Measurements from ENCODE around the gene DENND1A.

DNA sequence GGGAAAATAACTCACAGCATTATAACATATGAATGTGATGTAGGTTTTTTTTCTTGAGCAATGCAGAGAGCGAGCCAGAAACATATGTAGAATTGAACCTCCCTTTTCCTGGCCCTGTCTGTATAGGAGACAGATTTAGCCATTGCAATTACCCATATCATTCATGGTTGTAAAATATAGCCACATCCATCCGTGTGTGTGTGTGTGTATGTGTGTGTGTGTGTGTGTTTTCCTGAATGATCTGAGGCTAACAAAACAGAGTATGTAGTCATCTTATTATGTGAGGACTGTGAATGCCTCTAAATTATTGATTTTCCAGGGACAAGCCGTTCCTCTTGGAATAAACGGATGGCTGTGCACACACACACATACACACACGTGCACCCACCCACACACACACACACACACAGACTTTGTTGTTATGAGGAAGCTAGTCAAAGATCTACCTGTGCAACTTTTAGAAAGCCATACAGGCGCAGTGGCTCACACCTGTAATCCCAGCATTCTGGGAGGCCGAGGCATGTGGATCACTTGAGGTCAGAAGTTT lies 11.7 kb upstream of the DENND1A start:
- TF ChIP-seq POLR2A (IDR thresholded peaks at IDR 0.05), result no peak
- TF ChIP-seq, protein P1, sequence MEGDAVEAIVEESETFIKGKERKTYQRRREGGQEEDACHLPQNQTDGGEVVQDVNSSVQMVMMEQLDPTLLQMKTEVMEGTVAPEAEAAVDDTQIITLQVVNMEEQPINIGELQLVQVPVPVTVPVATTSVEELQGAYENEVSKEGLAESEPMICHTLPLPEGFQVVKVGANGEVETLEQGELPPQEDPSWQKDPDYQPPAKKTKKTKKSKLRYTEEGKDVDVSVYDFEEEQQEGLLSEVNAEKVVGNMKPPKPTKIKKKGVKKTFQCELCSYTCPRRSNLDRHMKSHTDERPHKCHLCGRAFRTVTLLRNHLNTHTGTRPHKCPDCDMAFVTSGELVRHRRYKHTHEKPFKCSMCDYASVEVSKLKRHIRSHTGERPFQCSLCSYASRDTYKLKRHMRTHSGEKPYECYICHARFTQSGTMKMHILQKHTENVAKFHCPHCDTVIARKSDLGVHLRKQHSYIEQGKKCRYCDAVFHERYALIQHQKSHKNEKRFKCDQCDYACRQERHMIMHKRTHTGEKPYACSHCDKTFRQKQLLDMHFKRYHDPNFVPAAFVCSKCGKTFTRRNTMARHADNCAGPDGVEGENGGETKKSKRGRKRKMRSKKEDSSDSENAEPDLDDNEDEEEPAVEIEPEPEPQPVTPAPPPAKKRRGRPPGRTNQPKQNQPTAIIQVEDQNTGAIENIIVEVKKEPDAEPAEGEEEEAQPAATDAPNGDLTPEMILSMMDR (IDR thresholded peaks at IDR 0.05), result no peak
- TF ChIP-seq POLR2AphosphoS5 (IDR thresholded peaks at IDR 0.05), result no peak
